Stimulated activated naive CD8-positive, alpha-beta T cell treated with anti-CD3 and anti-CD28 coated beads, Interleukin-15, Interleukin-2, amounts not matched to agents 100 ng/mL and 50 ng/mL, for 24 hours (primary cell): ENCODE data around the gene OR2T5.
"Not testable (repeated sequence)": the region's sequence is repeated elsewhere in the genome, so short reads cannot be mapped to it uniquely, and the experiment has no call there.

ENCODE experiments used
- H3K27ac Mint-ChIP-seq: one replicate; pipeline ENCODE4 v1.8.0; 2021; ENCODE audit warnings: mild to moderate bottlenecking, mixed read lengths
- H3K27me3 Mint-ChIP-seq: one replicate; pipeline ENCODE4 v1.8.0; 2021; ENCODE audit warnings: mixed read lengths
- H3K36me3 Mint-ChIP-seq: one replicate; pipeline ENCODE4 v1.8.0; 2021; ENCODE audit warnings: low read depth, mixed read lengths
- H3K4me1 Mint-ChIP-seq: one replicate; pipeline ENCODE4 v1.8.0; 2021; ENCODE audit warnings: low read depth, mixed read lengths
- H3K4me3 Mint-ChIP-seq: one replicate; pipeline ENCODE4 v1.8.0; 2021; ENCODE audit warnings: mild to moderate bottlenecking, mixed read lengths
- H3K9me3 Mint-ChIP-seq: one replicate; pipeline ENCODE4 v1.8.0; 2021; ENCODE audit warnings: mixed read lengths

The OR2T5 gene

GRCh38 chr1:248473051-248473450, 15.3 kb upstream of the OR2T5 start, which contains the start of gene OR2T3:
OR2T3 (plus strand) TSS chr1:248473351; CDS start chr1:248473351, 0 bp downstream.
- H3K9me3 Mint-ChIP-seq, H3K36me3 Mint-ChIP-seq, H3K27ac Mint-ChIP-seq, H3K27me3 Mint-ChIP-seq, H3K4me3 Mint-ChIP-seq, H3K4me1 Mint-ChIP-seq: not testable (repeated sequence)

DNA sequence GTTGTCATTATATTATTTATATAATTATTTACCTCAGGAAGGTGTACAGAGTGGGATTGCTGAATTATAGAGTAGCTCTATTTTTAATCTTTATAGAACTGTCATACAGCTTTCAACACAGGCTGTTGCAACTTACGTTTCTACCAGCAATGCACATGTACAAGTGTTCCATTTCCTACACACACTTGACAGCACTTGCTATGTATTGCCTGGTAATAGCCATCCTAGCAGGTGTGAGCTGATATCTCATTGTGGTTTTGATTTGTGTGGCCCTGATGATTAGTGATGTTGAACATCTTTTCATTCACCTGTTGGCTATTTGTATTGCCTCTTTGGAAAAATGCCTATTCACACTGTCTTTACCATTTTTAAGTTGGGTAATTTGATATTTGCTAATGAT, 12.7 kb upstream of the OR2T5 start:
- not testable (repeated sequence) for H3K27ac Mint-ChIP-seq, H3K4me3 Mint-ChIP-seq, H3K27me3 Mint-ChIP-seq, H3K9me3 Mint-ChIP-seq, H3K36me3 Mint-ChIP-seq, H3K4me1 Mint-ChIP-seq

DNA sequence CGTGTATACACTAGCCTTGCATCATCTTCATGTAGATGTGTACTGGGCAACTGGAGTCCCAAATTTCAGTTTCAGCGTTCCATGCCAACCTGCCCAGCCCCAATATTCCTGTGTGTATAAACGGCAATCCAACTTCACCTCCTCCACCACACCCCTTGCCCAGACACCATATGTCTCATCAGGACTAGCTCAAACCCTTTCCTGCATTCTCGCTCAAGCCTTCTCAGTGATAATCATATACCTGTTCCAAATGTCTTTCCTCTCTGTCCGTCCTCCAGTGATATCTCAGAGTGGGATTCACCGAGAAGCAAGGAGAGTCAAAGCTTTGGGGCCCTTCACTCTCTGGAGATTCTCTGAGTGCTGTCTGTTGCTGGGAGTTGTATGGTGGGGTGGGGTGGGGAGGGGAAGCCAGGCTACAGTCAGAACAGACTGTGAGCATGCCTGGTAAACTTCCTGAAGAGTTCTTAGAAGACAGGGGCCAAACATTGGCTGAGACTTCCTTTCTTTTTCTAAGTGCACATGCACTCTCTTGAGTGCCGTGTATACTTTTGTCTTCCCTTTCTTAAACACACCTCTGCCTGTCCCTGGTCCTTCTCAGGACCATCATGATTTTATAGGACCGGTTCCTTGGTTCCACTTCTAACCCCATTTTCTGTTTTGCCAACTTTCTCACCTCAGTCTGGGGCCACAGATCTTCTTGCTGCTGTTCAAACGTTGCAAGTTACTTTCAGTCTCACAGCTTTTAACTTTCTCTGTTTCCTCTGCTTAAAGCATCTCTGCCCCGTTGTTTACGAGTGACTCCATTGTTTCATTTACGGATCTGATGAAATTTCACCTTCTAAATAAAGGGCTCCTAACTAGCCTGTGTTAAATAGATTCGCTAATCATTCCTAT, 6.5 kb upstream of the OR2T5 start:
- peaks cover 13% of the 10 kb centered on the region for H3K4me1 Mint-ChIP-seq
- not testable (repeated sequence) for H3K27me3 Mint-ChIP-seq, H3K36me3 Mint-ChIP-seq, H3K9me3 Mint-ChIP-seq
- H3K4me3 Mint-ChIP-seq = peak overlapping the region; percentile 82
- peak overlapping the region; percentile 93 for H3K27ac Mint-ChIP-seq

- H3K36me3 Mint-ChIP-seq, H3K27ac Mint-ChIP-seq, H3K27me3 Mint-ChIP-seq, H3K4me1 Mint-ChIP-seq, H3K9me3 Mint-ChIP-seq, H3K4me3 Mint-ChIP-seq: not testable (repeated sequence)
These were observed 8.3 kb downstream of the OR2T5 start for GRCh38 chr1:248496661-248497060.

GRCh38 chr1:248500305-248501035, 12.1 kb downstream of the OR2T5 start:
- H3K27ac Mint-ChIP-seq, H3K4me1 Mint-ChIP-seq: not testable (repeated sequence)

GRCh38 chr1:248507773-248508172, 19.4 kb downstream of the OR2T5 start, which contains the start of gene OR2G6:
OR2G6 (plus strand) TSS chr1:248508073; CDS start chr1:248521647, 13,574 bp downstream.
- not testable (repeated sequence) for H3K9me3 Mint-ChIP-seq, H3K27ac Mint-ChIP-seq, H3K36me3 Mint-ChIP-seq, H3K27me3 Mint-ChIP-seq, H3K4me1 Mint-ChIP-seq, H3K4me3 Mint-ChIP-seq

More at GRCh38 chr1:248500305-248501035, 12.1 kb downstream of the OR2T5 start:
- H3K27me3 Mint-ChIP-seq, H3K36me3 Mint-ChIP-seq, H3K4me3 Mint-ChIP-seq, H3K9me3 Mint-ChIP-seq: not testable (repeated sequence)

- H3K4me3 Mint-ChIP-seq, H3K27ac Mint-ChIP-seq, H3K36me3 Mint-ChIP-seq, H3K9me3 Mint-ChIP-seq, H3K4me1 Mint-ChIP-seq, H3K27me3 Mint-ChIP-seq: not testable (repeated sequence)
These were observed 21.8 kb downstream of the OR2T5 start for GRCh38 chr1:248510217-248510616.

DNA sequence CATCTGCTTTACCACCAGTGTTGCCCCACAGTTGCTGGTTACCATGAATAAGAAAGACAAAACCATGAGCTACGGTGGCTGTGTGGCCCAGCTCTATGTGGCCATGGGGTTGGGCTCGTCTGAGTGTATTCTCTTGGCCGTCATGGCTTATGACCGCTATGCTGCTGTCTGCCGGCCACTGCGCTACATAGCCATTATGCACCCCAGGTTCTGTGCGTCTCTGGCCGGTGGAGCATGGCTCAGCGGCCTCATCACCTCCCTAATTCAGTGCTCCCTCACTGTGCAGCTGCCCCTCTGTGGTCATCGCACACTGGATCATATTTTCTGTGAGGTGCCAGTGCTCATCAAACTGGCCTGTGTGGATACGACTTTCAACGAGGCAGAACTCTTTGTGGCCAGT, 33.5 kb downstream of the OR2T5 start:
- Mint-ChIP-seq H3K9me3 (no peaks in the 10 kb centered on the region), H3K36me3 (no peaks in the 10 kb centered on the region), H3K4me3 (no peak overlapping the region), H3K27ac (no peak overlapping the region), H3K27me3 (no peaks in the 10 kb centered on the region), H3K4me1 (no peaks in the 10 kb centered on the region)

DNA sequence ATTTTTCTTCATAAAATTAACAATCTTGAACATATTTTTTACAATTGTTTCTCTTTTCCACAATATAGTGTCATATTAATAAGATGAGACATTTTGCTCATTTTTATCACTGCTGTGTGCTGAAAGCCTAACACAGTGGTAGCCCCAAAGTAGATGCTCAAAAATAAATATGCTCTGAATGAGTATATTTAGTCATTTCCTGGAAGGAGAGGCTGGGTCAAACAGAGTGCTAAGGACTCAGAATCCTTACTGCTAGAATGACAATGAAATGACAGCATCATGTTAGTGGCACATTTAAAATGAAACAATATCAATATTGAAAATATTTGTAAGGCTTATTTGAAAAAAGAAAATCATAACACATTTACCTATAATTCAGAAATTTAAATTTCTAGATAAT, 49.1 kb downstream of the OR2T5 start:
- not testable (repeated sequence) for H3K4me3 Mint-ChIP-seq, H3K27ac Mint-ChIP-seq, H3K27me3 Mint-ChIP-seq, H3K4me1 Mint-ChIP-seq, H3K36me3 Mint-ChIP-seq, H3K9me3 Mint-ChIP-seq
